BLaER1 (cell line): ENCODE results near the gene PRMT5.
A peak's percentile ranks its signal among the peaks of the same experiment; 100 is the strongest.
"Not testable (repeated sequence)": the region's sequence is repeated elsewhere in the genome, so short reads cannot be mapped to it uniquely, and the experiment has no call there.

Source experiments
- H3K27ac ChIP-seq: shearing (Covaris generic); formaldehyde crosslinking; 2 replicates; pipeline ENCODE4 v1.8.1; 2022
- H3K27me3 ChIP-seq: shearing (Covaris generic); formaldehyde crosslinking; 2 replicates; pipeline ENCODE4 v1.8.1; 2022
- H3K36me3 ChIP-seq: shearing (Covaris generic); formaldehyde crosslinking; 2 replicates; pipeline ENCODE4 v1.8.1; 2022
- H3K4me1 ChIP-seq: shearing (Covaris generic); formaldehyde crosslinking; 2 replicates; pipeline ENCODE4 v1.8.1; 2022
- H3K4me2 ChIP-seq: shearing (Covaris generic); formaldehyde crosslinking; 2 replicates; pipeline ENCODE4 v1.8.1; 2022
- H3K4me3 ChIP-seq: shearing (Covaris generic); formaldehyde crosslinking; 2 replicates; pipeline ENCODE4 v1.8.1; 2022
- H3K9ac ChIP-seq: shearing (Covaris generic); formaldehyde crosslinking; 2 replicates; pipeline ENCODE4 v1.8.1; 2022
- H3K9me3 ChIP-seq: shearing (Covaris generic); formaldehyde crosslinking; 2 replicates; pipeline ENCODE4 v1.8.1; 2022
- H4K20me1 ChIP-seq: shearing (Covaris generic); formaldehyde crosslinking; 2 replicates; pipeline ENCODE4 v1.8.1; 2022
- Cebpa-rat ChIP-seq: shearing (Covaris generic); IDR thresholded peaks from 2 replicates; pipeline ENCODE4 v1.8.1; 2022

The PRMT5 gene

DNA sequence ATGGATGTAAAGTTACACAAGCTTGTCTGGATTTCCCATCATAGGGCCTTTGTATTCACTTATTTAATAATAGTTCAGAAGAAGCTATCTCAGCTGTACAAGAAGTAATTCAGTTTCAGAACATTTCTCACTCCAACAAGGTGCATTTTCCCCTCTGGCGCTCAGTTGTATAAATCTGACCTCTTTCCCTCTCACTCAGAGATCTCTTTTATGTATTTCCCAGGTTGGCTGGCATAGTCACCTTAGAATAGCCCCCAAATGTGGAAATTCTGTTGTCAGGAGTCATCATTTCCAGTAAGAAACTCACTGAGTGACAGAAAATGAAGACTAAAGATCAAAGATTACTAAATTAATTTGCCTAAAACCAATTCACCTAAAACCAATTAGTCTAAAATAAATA lies 42.0 kb upstream of the PRMT5 start:
- Histone ChIP-seq H3K36me3 (peaks cover 59% of the 10 kb centered on the region), H3K4me1 (peaks cover 1% of the 10 kb centered on the region; the same call in 1 of the 2 replicates), H3K27me3 (no peaks in the 10 kb centered on the region), H3K27ac (no peak overlapping the region), H3K4me2 (no peak overlapping the region), H3K9me3 (no peaks in the 10 kb centered on the region), H3K9ac (no peak overlapping the region), H4K20me1 (peaks cover 15% of the 10 kb centered on the region; the same call in 1 of the 2 replicates), H3K4me3 (no peak overlapping the region)
- TF ChIP-seq Cebpa-rat = no peak

DNA sequence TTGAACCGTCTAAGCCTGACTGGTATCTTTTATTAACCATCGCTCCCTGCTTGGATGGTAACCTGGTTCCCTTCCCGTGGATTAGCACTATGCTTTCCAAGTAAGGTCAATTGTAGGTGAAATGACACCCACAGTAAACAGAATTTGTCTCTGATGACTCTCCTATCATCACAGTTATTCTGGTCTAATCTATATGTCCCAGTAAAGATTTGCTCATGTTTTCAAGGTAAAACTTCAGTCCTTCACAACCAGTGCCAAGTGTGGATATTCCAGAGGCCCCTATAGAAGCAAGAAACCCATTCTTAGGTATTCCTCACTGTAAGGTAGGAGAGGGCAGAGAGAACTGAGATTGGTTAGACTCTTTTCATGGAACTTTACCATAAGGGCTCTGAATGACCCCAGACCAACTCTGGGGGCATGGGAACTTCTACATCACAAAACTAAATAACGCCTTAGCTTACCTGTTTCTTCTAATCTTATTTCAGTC lies 37.6 kb upstream of the PRMT5 start:
- H4K20me1 ChIP-seq = no peaks in the 10 kb centered on the region
- H3K36me3 ChIP-seq = peaks cover 17% of the 10 kb centered on the region
- no peak overlapping the region for H3K4me3 ChIP-seq
- H3K27ac ChIP-seq = no peak overlapping the region
- no peak overlapping the region for H3K4me2 ChIP-seq
- no peaks in the 10 kb centered on the region for H3K4me1 ChIP-seq
- no peak for TF ChIP-seq Cebpa-rat
- no peak overlapping the region for H3K9ac ChIP-seq
- no peaks in the 10 kb centered on the region for H3K9me3 ChIP-seq
- H3K27me3 ChIP-seq = no peaks in the 10 kb centered on the region

- not testable (repeated sequence) for H3K4me1 ChIP-seq, H3K4me2 ChIP-seq, H4K20me1 ChIP-seq, H3K9ac ChIP-seq, H3K4me3 ChIP-seq, H3K27me3 ChIP-seq, H3K27ac ChIP-seq, H3K9me3 ChIP-seq
- H3K36me3 ChIP-seq = peaks cover 17% of the 10 kb centered on the region
These were observed 37.0 kb upstream of the PRMT5 start for GRCh38 chr14:22965916-22966782.

DNA sequence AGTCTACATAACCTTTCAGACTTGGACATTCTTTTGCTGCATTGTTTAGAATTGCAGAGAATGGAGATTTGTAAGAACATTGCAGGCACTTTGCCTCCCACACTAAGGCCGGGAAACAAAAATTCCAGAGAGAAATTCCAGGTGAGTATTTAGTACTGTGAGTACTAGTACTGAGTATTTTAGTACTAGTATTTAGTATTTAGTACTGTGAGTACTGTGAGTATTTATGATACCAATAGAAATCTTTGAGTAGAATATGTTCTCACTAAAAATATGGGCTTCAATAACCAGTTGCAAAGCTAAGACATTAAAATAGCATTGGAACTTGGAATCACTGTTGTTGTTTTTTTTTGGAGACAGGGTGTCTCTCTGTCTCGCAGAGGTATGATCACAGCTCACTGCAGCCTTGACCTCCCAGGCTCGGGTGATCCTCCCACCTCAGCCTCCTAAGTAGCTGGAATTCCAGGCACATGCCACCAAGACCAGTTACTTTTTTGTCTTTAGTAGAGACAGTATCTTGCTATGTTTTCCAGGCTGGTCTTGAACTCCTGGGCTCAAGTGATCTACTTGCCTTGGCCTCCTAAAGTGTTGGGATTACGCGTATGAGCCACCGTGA lies 33.0 kb upstream of the PRMT5 start:
- Histone ChIP-seq H3K4me2 (no peak overlapping the region), H3K27me3 (no peaks in the 10 kb centered on the region), H3K9ac (no peak overlapping the region), H3K36me3 (no peaks in the 10 kb centered on the region), H3K4me3 (no peak overlapping the region), H3K9me3 (no peaks in the 10 kb centered on the region), H3K27ac (no peak overlapping the region), H4K20me1 (no peaks in the 10 kb centered on the region), H3K4me1 (peaks cover 7% of the 10 kb centered on the region)
- TF ChIP-seq Cebpa-rat = no peak

DNA sequence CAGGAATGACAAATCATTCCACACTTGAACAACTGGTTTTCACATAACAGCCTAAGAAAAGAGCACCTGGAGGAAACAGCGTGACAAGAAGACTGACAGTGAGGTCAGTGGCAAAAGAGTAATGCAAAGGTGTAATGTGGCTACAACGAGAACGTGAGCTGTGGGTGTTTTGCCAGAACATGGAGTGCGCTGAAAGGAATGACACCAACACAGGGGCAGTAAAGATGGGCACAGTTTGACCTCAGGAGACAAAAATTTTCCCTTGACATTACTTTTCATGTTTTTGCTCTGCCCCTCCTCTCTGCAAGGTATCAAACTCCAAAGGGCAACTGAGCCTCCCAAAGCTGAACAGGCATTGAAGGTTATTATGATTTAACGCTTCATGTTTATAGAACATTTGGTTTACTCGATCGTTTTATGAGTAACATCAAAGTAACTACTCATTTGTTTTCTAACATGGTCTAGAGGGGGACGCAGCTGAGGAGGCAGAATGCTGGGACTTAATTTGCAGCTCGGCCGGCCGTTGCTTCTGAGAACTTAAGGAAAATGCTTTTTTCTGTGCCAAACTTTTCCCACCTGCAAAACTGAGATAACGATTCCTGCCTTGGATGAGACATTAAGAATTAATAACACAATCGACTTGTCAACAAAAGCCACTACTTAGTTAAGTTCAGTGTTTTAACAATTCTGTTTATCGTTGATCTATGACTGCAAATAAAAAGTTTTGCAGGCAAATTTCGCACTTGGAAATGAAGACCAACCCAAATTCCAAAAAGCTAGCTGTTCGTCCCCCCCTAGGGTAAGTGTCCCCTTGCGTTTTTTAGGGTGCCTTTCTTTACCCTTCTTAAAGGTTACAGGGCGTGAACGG lies 26.8 kb upstream of the PRMT5 start:
- no peak for TF ChIP-seq Cebpa-rat
- Histone ChIP-seq H3K9ac (peak overlapping the region; percentile 91), H3K9me3 (no peaks in the 10 kb centered on the region), H4K20me1 (no peaks in the 10 kb centered on the region), H3K27ac (peak overlapping the region; percentile 93), H3K4me2 (peak overlapping the region; percentile 83), H3K4me3 (peak overlapping the region; percentile 82), H3K4me1 (peaks cover 21% of the 10 kb centered on the region), H3K36me3 (peaks cover 38% of the 10 kb centered on the region), H3K27me3 (no peaks in the 10 kb centered on the region)

- H3K27me3 ChIP-seq = no peaks in the 10 kb centered on the region
- H3K4me3 ChIP-seq = no peak overlapping the region
- H3K4me2 ChIP-seq = no peak overlapping the region
- TF ChIP-seq Cebpa-rat = no peak
- no peaks in the 10 kb centered on the region for H4K20me1 ChIP-seq
- H3K4me1 ChIP-seq = peaks cover 16% of the 10 kb centered on the region
- H3K36me3 ChIP-seq = peaks cover 71% of the 10 kb centered on the region
- H3K27ac ChIP-seq = no peak overlapping the region
- no peaks in the 10 kb centered on the region for H3K9me3 ChIP-seq
- H3K9ac ChIP-seq = no peak overlapping the region
These were observed 23.2 kb upstream of the PRMT5 start for GRCh38 chr14:22952418-22952817.

GRCh38 chr14:22951795-22952194 lies 22.6 kb upstream of the PRMT5 start:
- H3K27me3 ChIP-seq, H4K20me1 ChIP-seq, H3K27ac ChIP-seq, H3K9me3 ChIP-seq, H3K9ac ChIP-seq, H3K4me2 ChIP-seq, H3K4me3 ChIP-seq: not testable (repeated sequence)
- Histone ChIP-seq H3K36me3 (peaks cover 77% of the 10 kb centered on the region), H3K4me1 (peaks cover 14% of the 10 kb centered on the region)

DNA sequence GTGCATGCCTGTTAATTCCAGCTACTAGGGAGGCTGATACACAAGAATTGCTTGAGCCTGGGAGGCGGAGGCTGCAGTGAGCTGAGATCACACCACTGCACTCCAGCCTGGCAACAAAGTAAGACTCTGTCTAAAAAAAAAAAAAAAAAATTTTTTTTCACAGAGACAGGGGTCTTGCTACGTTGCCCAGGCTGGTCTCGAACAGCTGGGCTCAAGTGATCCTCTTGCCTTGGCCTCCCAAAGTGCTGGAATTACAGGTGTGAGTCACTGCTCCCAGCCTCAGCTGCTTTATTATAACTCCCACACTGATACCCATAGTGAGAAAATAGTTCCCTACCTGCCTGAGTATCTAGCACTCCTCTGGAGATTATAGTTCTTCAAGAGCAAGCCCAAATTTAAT lies 16.5 kb upstream of the PRMT5 start:
- H4K20me1 ChIP-seq = no peaks in the 10 kb centered on the region
- TF ChIP-seq Cebpa-rat = no peak

DNA sequence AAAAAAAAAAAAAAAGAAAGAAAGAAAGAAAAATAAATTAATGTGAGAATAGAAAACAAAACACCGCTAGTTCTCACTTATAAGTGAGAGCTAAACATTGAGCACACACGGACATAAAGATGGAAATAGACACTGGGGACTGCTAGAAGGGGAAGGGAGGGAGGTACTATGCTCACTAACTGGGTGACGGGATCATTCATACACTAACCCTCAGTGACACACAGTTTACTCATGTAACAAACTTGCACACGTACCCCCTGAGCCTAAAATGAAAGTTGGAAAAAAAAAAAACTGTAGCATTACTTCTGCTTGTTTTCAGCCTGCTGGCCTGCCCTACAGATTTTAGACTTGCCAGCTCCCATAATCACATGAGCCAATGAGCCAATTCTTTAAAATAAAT lies 10.5 kb upstream of the PRMT5 start:
- TF ChIP-seq Cebpa-rat = no peak
- no peak overlapping the region for H3K27ac ChIP-seq
- no peak overlapping the region for H3K4me2 ChIP-seq
- no peak overlapping the region for H3K4me3 ChIP-seq
- no peaks in the 10 kb centered on the region for H4K20me1 ChIP-seq
- H3K4me1 ChIP-seq = peaks cover 2% of the 10 kb centered on the region
- no peaks in the 10 kb centered on the region for H3K9me3 ChIP-seq
- no peaks in the 10 kb centered on the region for H3K27me3 ChIP-seq
- peaks cover 65% of the 10 kb centered on the region for H3K36me3 ChIP-seq
- H3K9ac ChIP-seq = no peak overlapping the region

More for the DNA sequence above, 16.5 kb upstream of the PRMT5 start:
- no peak overlapping the region for H3K4me2 ChIP-seq
- no peaks in the 10 kb centered on the region for H3K27me3 ChIP-seq
- peaks cover 90% of the 10 kb centered on the region for H3K36me3 ChIP-seq
- no peak overlapping the region for H3K9ac ChIP-seq
- H3K4me1 ChIP-seq = no peaks in the 10 kb centered on the region
- H3K27ac ChIP-seq = no peak overlapping the region
- no peaks in the 10 kb centered on the region for H3K9me3 ChIP-seq
- H3K4me3 ChIP-seq = no peak overlapping the region
